GM19468 (cell line): Measurements from ENCODE around the gene PHACTR3.

ENCODE experiments used
- ATAC-seq: cut with Tn5 transposase; IDR thresholded peaks from one replicate; pipeline ENCODE4 v1.9.1; 2021; ENCODE audit warnings: mild to moderate bottlenecking, moderate library complexity, moderate number of reproducible peaks; ENCODE audit not compliant: unreplicated experiment; ENCODE audit errors: extremely low read depth

PHACTR3 gene

GRCh38 chr20:59572515-59572914 lies 31.8 kb upstream of the PHACTR3 start:
- ATAC-seq = no peak

GRCh38 chr20:59573837-59574236 lies 30.5 kb upstream of the PHACTR3 start:
- no peak for ATAC-seq

DNA sequence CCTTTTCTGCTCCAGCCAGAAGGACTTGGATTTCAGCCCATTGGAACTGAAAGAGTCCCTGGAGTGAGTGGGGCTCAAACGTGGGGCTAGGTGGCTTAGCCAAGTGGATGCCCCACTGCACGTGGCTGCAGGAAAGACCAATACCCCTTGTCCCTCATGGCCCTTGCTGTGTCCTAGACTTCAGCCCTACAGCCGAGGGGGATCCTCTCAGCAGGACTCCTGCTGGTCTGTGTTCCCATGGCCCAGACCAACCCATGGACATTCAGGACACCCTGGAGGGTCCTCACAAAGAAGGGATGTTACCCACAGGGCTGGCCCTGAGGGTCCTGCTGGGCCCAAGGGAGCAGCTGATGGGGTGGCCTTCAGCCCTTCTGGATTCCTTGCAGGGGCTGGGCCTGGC lies 30.0 kb upstream of the PHACTR3 start:
- ATAC-seq = no peak

DNA sequence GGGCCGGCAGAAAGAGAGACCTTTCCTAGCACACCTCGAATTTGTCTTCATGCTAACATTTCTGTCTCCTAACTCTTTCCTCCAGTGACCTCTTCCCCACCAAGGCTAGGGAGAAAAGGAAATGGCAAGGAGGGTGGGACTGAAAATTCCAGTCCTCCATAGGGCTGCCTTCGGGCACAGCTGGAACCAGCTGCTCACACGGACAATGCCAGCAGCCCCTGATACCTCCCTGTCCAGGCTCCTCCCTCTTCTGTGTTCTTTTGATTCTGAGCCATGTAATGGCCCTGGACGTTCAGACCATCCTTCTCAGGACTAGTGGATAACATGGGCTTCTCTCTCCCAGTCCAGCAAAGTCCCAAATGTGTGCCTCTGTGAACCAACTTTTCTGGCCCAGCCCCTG lies 29.1 kb upstream of the PHACTR3 start:
- ATAC-seq = no peak

GRCh38 chr20:59575653-59576052 lies 28.7 kb upstream of the PHACTR3 start:
- no peak for ATAC-seq

DNA sequence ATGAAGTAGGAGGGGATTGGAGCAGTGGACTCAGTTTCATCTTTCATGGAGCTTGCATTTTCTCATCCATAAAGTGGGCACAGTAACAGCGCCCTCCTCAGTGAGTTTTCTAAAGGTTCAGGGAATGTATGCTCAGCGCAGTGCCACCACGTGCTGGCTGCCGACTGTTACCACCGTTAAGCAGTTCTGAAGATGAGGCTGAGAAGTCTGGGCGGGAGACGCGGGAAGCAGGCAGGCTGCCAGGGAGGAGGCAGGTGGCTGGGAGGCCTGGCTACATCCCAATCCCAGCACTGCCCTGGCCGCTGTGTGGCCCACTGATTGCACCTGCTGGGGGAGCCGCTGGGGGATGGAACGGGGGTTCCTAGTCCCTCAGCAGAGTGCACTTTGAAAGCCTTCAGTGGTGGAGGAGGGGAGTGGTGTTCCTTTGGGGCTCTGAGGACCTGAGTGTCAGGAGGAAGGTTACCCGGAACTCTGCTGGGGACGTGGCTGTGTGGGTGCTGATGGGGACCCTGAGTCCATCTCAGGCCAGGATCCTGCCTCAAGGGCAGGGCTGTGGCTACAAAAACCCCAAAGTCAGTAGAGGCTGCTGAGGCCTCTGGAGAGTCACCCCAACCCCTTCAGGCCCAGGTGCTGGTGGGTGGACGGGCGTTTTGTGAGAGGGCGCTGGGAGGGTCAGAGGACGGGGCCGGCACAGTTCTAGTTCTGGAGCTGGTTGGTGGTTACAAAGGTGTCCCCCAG lies 28.0 kb upstream of the PHACTR3 start:
- no peak for ATAC-seq

DNA sequence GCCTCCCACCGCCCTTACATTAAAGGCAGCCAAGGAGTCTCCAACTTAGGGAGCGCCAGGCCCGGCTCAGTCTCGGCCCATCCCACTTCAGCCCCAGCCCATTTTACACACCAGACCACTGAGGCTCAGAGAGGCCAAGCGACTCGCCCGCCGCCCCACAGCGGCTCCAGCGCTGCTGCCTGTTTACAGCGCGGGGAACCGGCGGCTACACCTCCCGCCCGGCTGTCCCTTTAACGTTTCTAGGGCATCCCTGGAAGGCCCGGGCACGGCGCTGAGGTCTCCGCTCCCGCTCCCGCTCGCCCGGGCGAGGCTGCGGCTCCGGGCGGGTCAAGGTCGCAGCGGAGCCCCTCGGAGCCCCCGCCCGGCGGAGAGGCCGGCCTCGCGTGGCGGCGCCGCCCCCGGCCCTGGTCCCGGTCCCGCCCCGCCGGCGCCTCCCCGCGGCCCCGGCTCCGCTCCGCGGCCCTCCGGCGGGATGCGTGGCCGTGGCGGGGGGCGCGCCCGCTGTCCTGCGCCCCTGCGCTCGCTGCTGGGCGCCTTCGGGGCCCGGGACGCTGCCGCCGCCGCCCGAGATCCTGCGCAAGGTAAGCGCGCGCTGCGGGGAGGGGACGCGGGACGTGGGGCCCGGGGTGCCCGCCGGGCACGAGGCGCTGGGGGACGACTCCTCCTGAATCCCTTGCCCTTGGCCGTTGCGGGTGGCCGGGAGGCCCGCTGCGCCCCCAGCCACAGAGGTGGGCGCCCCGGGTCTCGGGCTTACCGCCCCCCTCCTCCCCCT lies 27.1 kb upstream of the PHACTR3 start:
- ATAC-seq = no peak

- ATAC-seq = no peak
Observed at GRCh38 chr20:59577809-59578435, 26.4 kb upstream of the PHACTR3 start.

GRCh38 chr20:59578436-59579403 lies 25.6 kb upstream of the PHACTR3 start:
- ATAC-seq = no peak

DNA sequence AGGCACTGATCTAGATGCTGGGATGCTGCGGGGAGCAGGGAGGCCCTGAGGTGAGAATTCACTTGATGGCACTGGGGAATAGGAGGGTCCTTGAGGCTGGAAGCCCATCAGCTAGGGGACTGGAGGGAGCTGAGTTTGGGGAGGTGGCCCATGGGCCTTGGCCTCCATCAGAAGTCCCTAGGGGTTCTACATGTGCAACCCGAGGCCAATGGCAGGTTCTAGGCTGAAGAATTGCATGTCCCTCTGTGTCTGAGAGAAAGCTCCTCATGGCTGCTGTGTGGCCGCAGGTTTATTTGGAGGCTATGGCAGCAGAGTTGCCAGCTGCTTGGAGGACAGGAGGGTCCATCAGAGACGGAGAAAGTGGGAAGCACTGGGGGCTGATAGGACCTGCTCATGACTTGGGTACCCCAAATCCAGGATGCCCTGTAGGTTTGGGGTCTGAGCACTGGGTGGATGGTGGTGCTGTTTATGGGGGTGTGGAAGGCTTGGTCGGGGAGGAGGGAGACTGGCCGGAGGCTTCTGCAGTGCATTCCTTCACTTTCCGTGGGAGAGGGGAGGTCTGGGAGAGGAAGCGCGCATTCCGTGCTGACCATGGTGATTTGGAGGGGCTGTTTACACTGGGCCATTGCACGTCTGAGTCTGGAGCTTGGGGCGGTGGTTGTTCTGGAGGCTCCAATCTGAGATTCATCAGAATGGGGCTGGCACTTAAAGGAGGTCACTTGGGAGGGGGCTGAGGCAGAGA lies 24.8 kb upstream of the PHACTR3 start:
- ATAC-seq = no peak

DNA sequence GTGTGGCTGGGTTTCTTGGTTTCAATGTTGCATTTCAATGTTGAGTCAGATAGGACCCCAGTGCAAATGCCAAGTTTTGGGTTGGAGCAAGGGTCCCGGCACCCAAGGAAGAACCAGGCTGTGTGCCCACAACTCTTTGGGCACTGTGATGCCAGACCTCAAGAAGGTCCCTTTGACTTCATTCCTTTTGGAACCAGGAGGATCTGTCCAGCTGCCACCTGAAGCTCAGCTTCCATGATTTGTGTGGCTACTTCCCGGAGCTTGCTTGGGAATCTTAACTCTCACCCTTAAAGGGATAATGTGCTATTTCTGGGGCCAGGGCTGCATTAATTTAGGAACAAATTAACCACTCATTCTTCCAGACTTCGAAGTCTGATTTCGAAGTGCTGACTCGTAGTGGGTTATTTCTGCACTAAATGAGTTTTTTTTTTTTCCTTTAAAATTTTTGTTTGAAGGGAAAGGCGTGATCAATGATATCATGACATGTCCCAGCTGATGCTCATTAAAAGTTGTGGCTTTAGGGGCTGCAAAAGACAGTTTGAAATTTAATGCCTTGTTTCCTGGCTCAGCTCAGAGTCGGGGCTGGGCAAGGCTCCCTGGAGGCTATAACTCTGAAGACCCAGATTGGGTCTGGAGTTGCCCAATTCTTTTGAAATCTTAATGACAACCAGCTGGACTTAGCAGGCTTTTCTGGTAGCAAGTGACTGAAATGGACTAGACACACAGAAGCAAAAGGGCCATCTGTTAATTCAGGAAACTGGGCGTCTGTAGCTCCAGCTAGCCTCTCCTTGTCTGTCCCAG lies 24.0 kb upstream of the PHACTR3 start:
- ATAC-seq = no peak

- ATAC-seq = no peak
Observed at GRCh38 chr20:59580991-59581401, 23.3 kb upstream of the PHACTR3 start.

- ATAC-seq = no peak
Observed at GRCh38 chr20:59581993-59582679, 22.2 kb upstream of the PHACTR3 start.

DNA sequence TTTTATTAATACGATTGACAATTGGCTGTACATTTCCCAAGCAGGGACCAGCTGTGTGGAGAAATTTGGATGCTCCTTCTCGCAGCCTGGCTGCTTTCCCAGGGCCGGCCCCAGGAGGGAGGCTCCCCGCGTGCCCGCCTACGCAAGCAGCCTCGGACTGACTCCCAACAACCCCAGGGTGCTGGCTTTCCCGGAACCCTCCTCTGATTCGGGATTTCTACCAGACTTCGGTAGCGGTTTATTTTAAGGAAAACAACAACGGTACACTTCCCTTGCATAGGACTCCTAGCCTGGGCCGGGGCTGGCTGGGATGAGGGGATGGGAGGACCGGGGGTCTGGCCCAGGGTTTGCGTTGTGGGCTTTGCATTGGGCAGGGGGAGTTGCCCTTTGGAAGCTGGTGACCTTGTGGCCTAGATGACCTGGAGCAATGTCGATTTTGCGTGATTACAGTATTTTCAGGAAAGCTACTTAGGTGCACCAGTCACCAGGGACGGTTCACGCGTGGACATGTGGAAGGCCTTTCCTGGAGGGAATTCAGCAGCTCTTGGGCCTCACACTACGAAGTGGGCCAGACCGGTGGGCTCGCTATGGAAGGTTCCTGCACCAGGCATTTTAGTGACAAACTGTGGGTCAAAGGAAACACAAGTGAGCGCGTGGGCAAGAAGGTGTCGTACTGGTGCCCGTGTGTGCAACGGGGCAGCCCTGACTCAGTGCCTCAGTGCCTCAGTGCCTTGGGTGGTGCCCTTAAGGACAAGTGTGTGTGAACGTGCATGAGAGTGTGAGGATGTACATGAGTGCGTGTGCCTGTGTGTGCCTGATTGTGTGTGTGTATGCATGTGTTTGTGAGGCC lies 20.7 kb upstream of the PHACTR3 start:
- no peak for ATAC-seq

GRCh38 chr20:59584278-59584925 lies 19.9 kb upstream of the PHACTR3 start:
- no peak for ATAC-seq

- no peak for ATAC-seq
Observed at GRCh38 chr20:59585714-59586409, 18.5 kb upstream of the PHACTR3 start.
